Astrocyte (in vitro differentiated cells and primary cell): Measurements from ENCODE around the gene TMEM69. TPM values are rescaled to one million over a fixed set of nuclear protein-coding genes. Genes with fewer than 3 reads are reported as not detected.

Experiments used
- DNase-seq: peaks from one replicate; pipeline ENCODE4 v3.0.0-alpha.2; 2010; ENCODE audit warnings: low read depth
- FAIRE-seq: peaks from 2 replicates; lab custom pipeline; 2011; peaks lifted over from hg19 to GRCh38; lab: Jason Lieb, UNC
- H2AFZ ChIP-seq: 2 replicates; pipeline ENCODE4 v1.6.0; 2012; ENCODE audit warnings: low read depth, low read length, inconsistent platforms
- H3K27ac ChIP-seq: 2 replicates; pipeline ENCODE4 v1.5.1; 2011; ENCODE audit warnings: low read depth, low read length, inconsistent platforms
- H3K27me3 ChIP-seq: 2 replicates; pipeline ENCODE4 v1.6.0; 2011; ENCODE audit warnings: low read length, inconsistent platforms; ENCODE audit not compliant: insufficient read depth
- H3K36me3 ChIP-seq: 2 replicates; pipeline ENCODE4 v1.5.1; 2011; ENCODE audit warnings: low read length, inconsistent platforms; ENCODE audit not compliant: insufficient read depth
- H3K4me1 ChIP-seq: 2 replicates; pipeline ENCODE4 v1.5.1; 2011; ENCODE audit warnings: low read length, inconsistent platforms; ENCODE audit not compliant: insufficient read depth
- H3K4me2 ChIP-seq: 2 replicates; pipeline ENCODE4 v1.6.0; 2012; ENCODE audit warnings: low read length, inconsistent platforms
- H3K4me3 ChIP-seq: 2 replicates; pipeline ENCODE4 v1.5.1; 2011; ENCODE audit warnings: low read depth, mild to moderate bottlenecking, low read length, inconsistent platforms; ENCODE audit not compliant: insufficient read depth
- H3K79me2 ChIP-seq: 2 replicates; pipeline ENCODE4 v1.6.0; 2012; ENCODE audit warnings: mild to moderate bottlenecking, low read length, inconsistent platforms; ENCODE audit not compliant: insufficient read depth
- H3K9ac ChIP-seq: 2 replicates; pipeline ENCODE4 v1.6.0; 2012; ENCODE audit warnings: mild to moderate bottlenecking, low read length, inconsistent platforms
- H3K9me3 ChIP-seq: 2 replicates; pipeline ENCODE4 v1.5.1; 2012; ENCODE audit warnings: low read depth, mild to moderate bottlenecking, low read length, inconsistent platforms; ENCODE audit not compliant: insufficient read depth
- H4K20me1 ChIP-seq: 2 replicates; pipeline ENCODE4 v1.6.0; 2012; ENCODE audit warnings: low read length, inconsistent platforms; ENCODE audit not compliant: insufficient read depth
- H3K27ac Mint-ChIP-seq: one replicate; pipeline ENCODE4 v1.8.0; 2021; ENCODE audit warnings: mild to moderate bottlenecking, mixed read lengths; ENCODE audit not compliant: unreplicated experiment
- H3K27me3 Mint-ChIP-seq: one replicate; pipeline ENCODE4 v1.8.0; 2021; ENCODE audit warnings: low read depth, mixed read lengths; ENCODE audit not compliant: unreplicated experiment
- H3K36me3 Mint-ChIP-seq: one replicate; pipeline ENCODE4 v1.8.0; 2021; ENCODE audit warnings: low read depth, mixed read lengths; ENCODE audit not compliant: unreplicated experiment
- H3K4me1 Mint-ChIP-seq: one replicate; pipeline ENCODE4 v1.8.0; 2021; ENCODE audit warnings: low read depth, mixed read lengths; ENCODE audit not compliant: unreplicated experiment
- H3K4me3 Mint-ChIP-seq: one replicate; pipeline ENCODE4 v1.8.0; 2021; ENCODE audit warnings: mild to moderate bottlenecking, moderate library complexity, mixed read lengths; ENCODE audit not compliant: unreplicated experiment
- H3K9me3 Mint-ChIP-seq: one replicate; pipeline ENCODE4 v1.8.0; 2021; ENCODE audit warnings: mild to moderate bottlenecking, mixed read lengths; ENCODE audit not compliant: unreplicated experiment
- EZH2 ChIP-seq: IDR thresholded peaks from 2 replicates; pipeline ENCODE4 v1.6.1; 2012; ENCODE audit warnings: mild to moderate bottlenecking, low read length, inconsistent platforms; ENCODE audit not compliant: insufficient read depth
- total RNA-seq: library from RNA; stranded (reverse); gene quantifications from 2 replicates; pipeline ENCODE4 v1.2.1, GENCODE V29; 2021
- TF ChIP-seq, protein P1 (sequence below): IDR thresholded peaks from 2 replicates; pipeline ENCODE4 v1.5.1; 2011; ENCODE audit warnings: low read depth, mild to moderate bottlenecking, inconsistent platforms, low read length, moderate library complexity; ENCODE audit not compliant: insufficient read depth

The TMEM69 gene
- total RNA-seq, 1 donor from 2014 or later, result 23.3 TPM

- Histone ChIP-seq H3K9me3 (no peaks in the 10 kb centered on the region), H3K4me1 (peaks cover 8% of the 10 kb centered on the region), H2AFZ (no peak overlapping the region), H3K4me3 (no peak overlapping the region), H3K79me2 (peaks cover 96% of the 10 kb centered on the region), H4K20me1 (peaks cover 94% of the 10 kb centered on the region), H3K36me3 (no peaks in the 10 kb centered on the region), H3K27ac (no peak overlapping the region), H3K27me3 (no peaks in the 10 kb centered on the region), H3K4me2 (no peak overlapping the region), H3K9ac (no peak overlapping the region)
- Mint-ChIP-seq H3K4me1 (peaks cover 19% of the 10 kb centered on the region), H3K4me3 (no peak overlapping the region), H3K36me3 (peaks cover 10% of the 10 kb centered on the region), H3K27ac (no peak overlapping the region), H3K9me3 (no peaks in the 10 kb centered on the region), H3K27me3 (no peaks in the 10 kb centered on the region)
- TF ChIP-seq, protein P1, sequence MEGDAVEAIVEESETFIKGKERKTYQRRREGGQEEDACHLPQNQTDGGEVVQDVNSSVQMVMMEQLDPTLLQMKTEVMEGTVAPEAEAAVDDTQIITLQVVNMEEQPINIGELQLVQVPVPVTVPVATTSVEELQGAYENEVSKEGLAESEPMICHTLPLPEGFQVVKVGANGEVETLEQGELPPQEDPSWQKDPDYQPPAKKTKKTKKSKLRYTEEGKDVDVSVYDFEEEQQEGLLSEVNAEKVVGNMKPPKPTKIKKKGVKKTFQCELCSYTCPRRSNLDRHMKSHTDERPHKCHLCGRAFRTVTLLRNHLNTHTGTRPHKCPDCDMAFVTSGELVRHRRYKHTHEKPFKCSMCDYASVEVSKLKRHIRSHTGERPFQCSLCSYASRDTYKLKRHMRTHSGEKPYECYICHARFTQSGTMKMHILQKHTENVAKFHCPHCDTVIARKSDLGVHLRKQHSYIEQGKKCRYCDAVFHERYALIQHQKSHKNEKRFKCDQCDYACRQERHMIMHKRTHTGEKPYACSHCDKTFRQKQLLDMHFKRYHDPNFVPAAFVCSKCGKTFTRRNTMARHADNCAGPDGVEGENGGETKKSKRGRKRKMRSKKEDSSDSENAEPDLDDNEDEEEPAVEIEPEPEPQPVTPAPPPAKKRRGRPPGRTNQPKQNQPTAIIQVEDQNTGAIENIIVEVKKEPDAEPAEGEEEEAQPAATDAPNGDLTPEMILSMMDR, result no peak
- TF ChIP-seq EZH2, result no peak
- FAIRE-seq (no peak), DNase-seq (no peak)
Measured at GRCh38 chr1:45668526-45668925, 19.5 kb upstream of the TMEM69 start.

DNA sequence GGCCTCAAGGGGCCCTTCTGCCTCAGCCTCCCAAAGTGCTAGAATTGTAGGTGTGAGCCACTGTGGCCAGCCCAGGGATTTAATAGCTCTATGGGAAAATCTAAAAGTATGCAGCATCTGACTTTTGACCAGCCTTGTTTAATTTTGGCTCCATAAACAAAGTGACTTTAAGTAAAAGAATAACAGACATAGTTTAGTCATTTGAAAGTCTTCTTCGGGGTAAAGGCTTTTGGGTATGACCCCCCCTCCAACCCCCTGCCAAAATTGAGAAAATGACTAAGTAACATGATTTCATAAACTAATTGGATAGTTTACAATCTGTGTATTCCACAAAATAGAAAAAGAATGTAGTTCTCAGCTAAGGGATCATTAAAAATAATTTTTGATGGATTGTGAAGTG is 18.6 kb upstream of the TMEM69 start:
- H3K27me3 ChIP-seq, result no peaks in the 10 kb centered on the region
- Mint-ChIP-seq H3K9me3 (no peaks in the 10 kb centered on the region), H3K27me3 (no peaks in the 10 kb centered on the region), H3K4me1 (peaks cover 26% of the 10 kb centered on the region), H3K4me3 (no peak overlapping the region), H3K27ac (no peak overlapping the region), H3K36me3 (peaks cover 10% of the 10 kb centered on the region)
- no peak for FAIRE-seq
- peaks cover 8% of the 10 kb centered on the region for H3K4me1 ChIP-seq
- no peak for TF ChIP-seq EZH2
- TF ChIP-seq, protein P1, result no peak
- H3K9me3 ChIP-seq, result no peaks in the 10 kb centered on the region
- H3K4me2 ChIP-seq, result peak overlapping the region; percentile 0
- peak overlapping the region; percentile 28 for H3K27ac ChIP-seq
- no peak overlapping the region for H2AFZ ChIP-seq
- DNase-seq, result no peak
- peaks cover under 1% of the 10 kb centered on the region for H3K36me3 ChIP-seq
- H3K4me3 ChIP-seq, result no peak overlapping the region
- H4K20me1 ChIP-seq, result peaks cover 94% of the 10 kb centered on the region
- H3K9ac ChIP-seq, result no peak overlapping the region
- H3K79me2 ChIP-seq, result peaks cover 99% of the 10 kb centered on the region

GRCh38 chr1:45669859-45670655 is 17.9 kb upstream of the TMEM69 start:
- H3K27me3 Mint-ChIP-seq, result no peaks in the 10 kb centered on the region
- peaks cover 11% of the 10 kb centered on the region for H3K36me3 Mint-ChIP-seq
- H3K4me1 ChIP-seq, result peaks cover 8% of the 10 kb centered on the region
- no peaks in the 10 kb centered on the region for H3K9me3 Mint-ChIP-seq
- no peak overlapping the region for H3K27ac Mint-ChIP-seq
- H3K27me3 ChIP-seq, result no peaks in the 10 kb centered on the region
- H3K4me1 Mint-ChIP-seq, result peaks cover 29% of the 10 kb centered on the region
- H3K36me3 ChIP-seq, result peaks cover 3% of the 10 kb centered on the region
- TF ChIP-seq, protein P1, result no peak
- TF ChIP-seq EZH2, result no peak
- FAIRE-seq, result peak; percentile 26
- DNase-seq, result peak; percentile 8
- H3K4me2 ChIP-seq, result peak overlapping the region; percentile 0
- no peak overlapping the region for H3K4me3 ChIP-seq
- no peak overlapping the region for H2AFZ ChIP-seq
- H3K79me2 ChIP-seq, result peaks cover 98% of the 10 kb centered on the region
- no peak overlapping the region for H3K9ac ChIP-seq
- no peak overlapping the region for H3K27ac ChIP-seq
- H4K20me1 ChIP-seq, result peaks cover 94% of the 10 kb centered on the region
- no peak overlapping the region for H3K4me3 Mint-ChIP-seq
- H3K9me3 ChIP-seq, result no peaks in the 10 kb centered on the region
